HCT116 (cell line): ENCODE data around the gene ETDB. TPM values are rescaled to one million over a fixed set of nuclear protein-coding genes. Genes with fewer than 3 reads are reported as not detected.
"Not testable (repeated sequence)": the region's sequence is repeated elsewhere in the genome, so short reads cannot be mapped to it uniquely, and the experiment has no call there.

Source experiments
- ATAC-seq: fragments of 200-7000 bp; cut with Tn5 transposase; 2 replicates; pipeline ENCODE4 v1.9.1; 2020; ENCODE audit warnings: mild to moderate bottlenecking, moderate library complexity
- Bru-seq: library from RNA; stranded (reverse); fragments of 400-500 nt; gene quantifications from one replicate; lab custom pipeline; 2021; lab: Mats Ljungman, UMichigan
- BruChase-seq, 2 experiments: library from RNA; stranded (reverse); fragments of 400-500 nt; gene quantifications; one replicate each; lab custom pipeline; 2021; lab: Mats Ljungman, UMichigan
- BruUV-seq: library from RNA; stranded (reverse); fragments of 400-500 nt; replicated peaks from 2 replicates; lab custom pipeline; 2021; lab: Mats Ljungman, UMichigan
- CTCF ChIA-PET: fragments of 300-600 bp; sonication (Branson Sonifier 250); formaldehyde crosslinking; loops from one replicate; lab custom pipeline; 2021; ENCODE audit warnings: antibody characterized with exemption; lab: Charles Lee
- POLR2A ChIA-PET: fragments of 300-600, 350-600 bp; sonication (Branson Sonifier 250); formaldehyde crosslinking; loops from one replicate; lab custom pipeline; 2021; ENCODE audit warnings: antibody characterized with exemption; lab: Charles Lee
- RAD21 ChIA-PET, 2 experiments: fragments of 300-600 bp; sonication (Branson Sonifier 250); formaldehyde crosslinking; loops; one replicate each; lab custom pipeline; 2023; ENCODE audit warnings: low total read pairs in 2 of 2; ENCODE audit not compliant: uncharacterized antibody in 2 of 2, unreplicated experiment in 2 of 2, low non-redundant PET in 1 of 2; lab: Charles Lee
- DNase-seq: peaks from one replicate; pipeline ENCODE4 v3.0.0-alpha.2; 2010; ENCODE audit warnings: low read depth, low spot score
- H2AFZ ChIP-seq: fragments of 200-600 bp; shearing (Covaris generic), sonication (generic); 2 replicates; pipeline ENCODE4 v1.6.1; 2017; ENCODE audit warnings: low read depth, mixed run types, mixed read lengths, antibody characterized with exemption, low read length; ENCODE audit not compliant: poor library complexity, severe bottlenecking
- H3K27ac ChIP-seq: 2 replicates; pipeline ENCODE4 v1.5.1; 2012; ENCODE audit warnings: low read depth, low read length
- H3K27me3 ChIP-seq: fragments of 200-600 bp; sonication (generic); 2 replicates; pipeline ENCODE4 v1.6.1; 2016; ENCODE audit warnings: mixed run types, low read length, mixed read lengths; ENCODE audit not compliant: insufficient read depth
- H3K36me3 ChIP-seq, 2 experiments: fragments of 200-500 bp in 1 of 2; fragments of 200-600 bp in 1 of 2; sonication (Bioruptor generic) in 1 of 2; sonication (generic) in 1 of 2; 2 replicates each; pipeline versions ENCODE4 v1.5.1 to v1.6.1; 2014 to 2016; ENCODE audit warnings: low read length in 2 of 2, inconsistent platforms in 1 of 2, mixed read lengths in 1 of 2, mixed run types in 1 of 2; ENCODE audit not compliant: insufficient read depth in 2 of 2, control insufficient read depth in 1 of 2
- H3K4me1 ChIP-seq, 2 experiments: fragments of 200-600 bp in 1 of 2; sonication (generic) in 1 of 2; 2 replicates each; pipeline versions ENCODE4 v1.5.1 to v1.6.1; 2012 to 2017; ENCODE audit warnings: low read length in 2 of 2, inconsistent platforms in 1 of 2, mild to moderate bottlenecking in 1 of 2, mixed read lengths in 1 of 2, mixed run types in 1 of 2, moderate library complexity in 1 of 2; ENCODE audit not compliant: insufficient read depth in 2 of 2, control insufficient read depth in 1 of 2
- H3K4me2 ChIP-seq: fragments of 200-600 bp; sonication (generic); 2 replicates; pipeline ENCODE4 v1.6.1; 2017; ENCODE audit warnings: mixed run types, low read length, mixed read lengths
- H3K4me3 ChIP-seq, 2 experiments: fragments of 200-600 bp in 1 of 2; sonication (generic) in 1 of 2; replicated peaks in 1 of 2; 2 replicates each; pipeline ENCODE4 v1.5.1; 2011 to 2016; ENCODE audit warnings: low read length in 2 of 2, control low read depth in 1 of 2, low read depth in 1 of 2, mild to moderate bottlenecking in 1 of 2, mixed read lengths in 1 of 2, mixed run types in 1 of 2
- H3K79me2 ChIP-seq: fragments of 200-600 bp; sonication (generic); 2 replicates; pipeline ENCODE4 v1.6.1; 2017; ENCODE audit warnings: mild to moderate bottlenecking, mixed run types, low read length, moderate library complexity, mixed read lengths; ENCODE audit not compliant: insufficient read depth
- H3K9ac ChIP-seq: fragments of 200-600 bp; sonication (generic); 2 replicates; pipeline ENCODE4 v1.6.1; 2016; ENCODE audit warnings: low read length, mixed read lengths
- H3K9me2 ChIP-seq: fragments of 200-600 bp; sonication (generic), shearing (Covaris generic); 2 replicates; pipeline ENCODE4 v1.6.1; 2017; ENCODE audit warnings: mixed run types, mild to moderate bottlenecking, moderate library complexity; ENCODE audit not compliant: insufficient read depth
- H3K9me3 ChIP-seq, 2 experiments: fragments of 200-500 bp in 1 of 2; fragments of 200-600 bp in 1 of 2; sonication (Bioruptor generic) in 1 of 2; sonication (generic) in 1 of 2; 2 replicates each; pipeline ENCODE4 v1.6.1; 2014 to 2017; ENCODE audit warnings: low read length in 2 of 2, mixed read lengths in 2 of 2, inconsistent platforms in 1 of 2, low read depth in 1 of 2, mild to moderate bottlenecking in 1 of 2, mixed run types in 1 of 2, moderate library complexity in 1 of 2; ENCODE audit not compliant: control insufficient read depth in 1 of 2, insufficient read depth in 1 of 2
- H4K20me1 ChIP-seq: fragments of 200-600 bp; sonication (generic), shearing (Covaris generic); 2 replicates; pipeline ENCODE4 v1.6.1; 2017; ENCODE audit warnings: mixed run types, mild to moderate bottlenecking, moderate library complexity; ENCODE audit not compliant: insufficient read depth
- ATF3 ChIP-seq: IDR thresholded peaks from 2 replicates; pipeline ENCODE4 v1.6.1; 2012
- CEBPB ChIP-seq: IDR thresholded peaks from 2 replicates; pipeline ENCODE4 v1.6.1; 2012; ENCODE audit warnings: low read depth
- ELF1 ChIP-seq: IDR thresholded peaks from 2 replicates; pipeline ENCODE4 v1.6.1; 2012; ENCODE audit warnings: low read depth, borderline replicate concordance
- EZH2phosphoT487 ChIP-seq: fragments of 200-600 bp; IDR thresholded peaks from 2 replicates; pipeline ENCODE4 v1.6.1; 2018; ENCODE audit warnings: antibody characterized with exemption, borderline replicate concordance
- POLR2A ChIP-seq: IDR thresholded peaks from 2 replicates; pipeline ENCODE4 v1.7.0; 2011; ENCODE audit warnings: borderline replicate concordance; ENCODE audit not compliant: insufficient read depth, insufficient read length; ENCODE audit errors: extremely low read depth
- REST ChIP-seq: IDR thresholded peaks from 2 replicates; pipeline ENCODE4 v1.6.1; 2012; ENCODE audit warnings: low read depth
- SIN3A ChIP-seq: IDR thresholded peaks from 2 replicates; pipeline ENCODE4 v1.6.1; 2012; ENCODE audit warnings: low read depth
- SRF ChIP-seq: IDR thresholded peaks from 2 replicates; pipeline ENCODE4 v1.6.1; 2012; ENCODE audit warnings: low read depth
- ZFX ChIP-seq: fragments of 450-650 bp; IDR thresholded peaks from 2 replicates; pipeline ENCODE4 v1.6.1; 2017
- intact Hi-C: fragments of 100-400 bp; cut with micrococcal nuclease; formaldehyde crosslinking; loops from 2 replicates; pipeline ENCODE4 v1.10.0; 2022
- long read RNA-seq: library from polyadenylated mRNA; unstranded; transcript quantifications from one replicate; pipeline ENCODE4 v2.0.0, GENCODE V29; 2021; ENCODE audit not compliant: unreplicated experiment
- polyA plus RNA-seq: library from polyadenylated mRNA; unstranded; fragments of >200 nt; gene quantifications from 2 replicates; pipeline ENCODE4 v1.2.1, GENCODE V29; 2012; ENCODE audit warnings: missing spikeins
- total RNA-seq: library from RNA; stranded (reverse); gene quantifications from one replicate; pipeline ENCODE4 v1.2.1, GENCODE V29; 2021; ENCODE audit not compliant: unreplicated experiment

ETDB gene
- total RNA-seq (not detected), Bru-seq, nascent RNA (not detected), BruChase-seq, experiment 1, labeled RNA remaining after a 6-hour chase (not detected), BruChase-seq, experiment 2, labeled RNA remaining after a 2-hour chase (not detected)
- polyA plus RNA-seq, result not detected in 2 replicates
- long read RNA-seq, result 0 reads

GRCh38 chrX:135120056-135120576 is at the start of gene ETDB:
Gene ETDB, minus strand, starts transcription at chrX:135120526. Its CDS starts 1,265 bp downstream, at chrX:135119261.
- H3K27me3 ChIP-seq, RAD21 ChIA-PET, H3K79me2 ChIP-seq, DNase-seq, H3K4me1 ChIP-seq, H3K9me3 ChIP-seq, H3K4me3 ChIP-seq, H3K36me3 ChIP-seq, CTCF ChIA-PET, BruUV-seq, H2AFZ ChIP-seq, H3K4me2 ChIP-seq, H3K9ac ChIP-seq, H4K20me1 ChIP-seq, H3K27ac ChIP-seq, intact Hi-C loops, ATAC-seq, POLR2A ChIA-PET, H3K9me2 ChIP-seq: not testable (repeated sequence)

GRCh38 chrX:135169534-135169933 is 49.2 kb upstream of the ETDB start:
- CTCF ChIA-PET, H2AFZ ChIP-seq, RAD21 ChIA-PET, H3K9ac ChIP-seq, ATAC-seq, H3K4me2 ChIP-seq, H3K9me3 ChIP-seq, BruUV-seq, H3K79me2 ChIP-seq, H3K4me3 ChIP-seq, H3K36me3 ChIP-seq, intact Hi-C loops, H3K9me2 ChIP-seq, H4K20me1 ChIP-seq, POLR2A ChIA-PET, H3K4me1 ChIP-seq, DNase-seq, H3K27ac ChIP-seq: not testable (repeated sequence)
- H3K27me3 ChIP-seq, result peaks cover 10% of the 10 kb centered on the region; the same call in 1 of the 2 replicates

GRCh38 chrX:135168486-135168885 is 48.2 kb upstream of the ETDB start:
- no peaks in the 10 kb centered on the region for H3K9me2 ChIP-seq
- H3K9ac ChIP-seq, result no peak overlapping the region
- CTCF ChIA-PET, result no interaction called here
- H3K36me3 ChIP-seq, result no peaks in the 10 kb centered on the region
- H3K27me3 ChIP-seq, result peaks cover 14% of the 10 kb centered on the region; the same call in 1 of the 2 replicates
- no peak overlapping the region for H2AFZ ChIP-seq
- H4K20me1 ChIP-seq, result no peaks in the 10 kb centered on the region
- no peaks in the 10 kb centered on the region for H3K4me1 ChIP-seq
- H3K9me3 ChIP-seq, result no peaks in the 10 kb centered on the region
- RAD21 ChIA-PET, result no interaction called here
- POLR2A ChIA-PET, result no interaction called here
- intact Hi-C loops, result no loop called here
- ATAC-seq (no peak), DNase-seq (no peak)
- no peak overlapping the region for H3K27ac ChIP-seq
- BruUV-seq, result no TSS peak
- no peak overlapping the region for H3K4me2 ChIP-seq
- H3K79me2 ChIP-seq, result no peaks in the 10 kb centered on the region
- no peak overlapping the region for H3K4me3 ChIP-seq
- TF ChIP-seq EZH2phosphoT487 (no peak), POLR2A (no peak), ZFX (no peak), ELF1 (no peak), SIN3A (no peak), ATF3 (no peak), REST (no peak), CEBPB (no peak), SRF (no peak)
